Activated CD4-positive, CD25-positive, alpha-beta regulatory T cell treated with anti-CD3 and anti-CD28 coated beads, Interleukin-2, amount 50 U/mL, for 72 hours (primary cell): ENCODE results near the gene APH1B.
"Not testable (repeated sequence)": the region's sequence is repeated elsewhere in the genome, so short reads cannot be mapped to it uniquely, and the experiment has no call there.

Experiments used
- DNase-seq: peaks from one replicate; pipeline ENCODE4 v3.0.0; 2021

The APH1B gene

DNA sequence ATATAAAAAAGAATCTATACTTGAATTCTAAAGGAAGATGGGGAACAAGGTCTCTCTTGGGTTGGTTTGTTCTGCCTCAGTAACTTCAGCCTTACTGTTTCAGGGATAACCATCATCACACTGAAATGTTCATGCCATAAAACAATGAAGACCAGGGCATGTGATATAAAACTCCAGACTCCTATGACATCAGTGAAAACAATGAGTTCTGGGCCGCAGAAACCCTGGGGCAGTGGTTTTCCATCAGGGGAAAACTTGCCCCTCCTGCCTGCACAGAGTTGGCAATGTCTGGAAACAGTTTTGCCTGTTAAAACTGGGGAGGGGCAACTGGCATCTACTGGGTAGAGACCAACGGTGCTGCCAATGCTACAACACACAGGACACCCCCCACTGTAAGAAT is 57.4 kb downstream of the APH1B start:
- no peak for DNase-seq

DNA sequence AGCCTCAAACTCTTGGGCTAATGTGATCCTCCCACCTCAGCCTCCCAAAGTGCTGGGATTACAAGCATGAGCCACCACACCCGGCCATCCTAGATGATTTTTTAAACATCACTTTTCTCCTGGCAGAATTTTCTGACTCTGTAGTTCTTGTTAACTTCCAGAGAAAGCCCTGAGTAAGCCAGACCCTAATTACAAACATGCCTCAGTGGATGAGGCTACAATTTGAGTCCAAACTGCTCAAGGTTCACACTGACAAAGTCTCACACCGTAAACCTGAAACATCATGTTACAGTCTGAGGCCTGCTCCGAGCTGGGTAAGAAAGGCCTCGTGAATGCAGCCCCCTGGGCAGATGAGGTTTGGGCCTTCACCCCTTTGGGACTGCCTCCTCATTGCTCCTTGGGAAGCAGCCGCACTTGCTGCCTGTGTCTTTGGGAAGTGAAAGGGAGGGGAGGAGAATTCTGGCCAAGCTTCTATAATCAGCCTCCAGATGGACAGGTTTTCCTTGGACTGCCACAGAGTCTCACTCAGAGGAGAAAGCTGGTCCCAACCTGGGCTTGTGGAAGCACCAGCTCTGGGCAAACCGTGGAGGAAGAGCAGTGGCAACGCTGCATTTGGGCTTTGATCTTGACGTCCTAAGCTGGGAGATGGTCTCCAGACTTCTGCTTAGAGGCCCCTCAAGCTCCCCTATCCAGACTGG is 58.3 kb downstream of the APH1B start:
- DNase-seq = no peak

DNA sequence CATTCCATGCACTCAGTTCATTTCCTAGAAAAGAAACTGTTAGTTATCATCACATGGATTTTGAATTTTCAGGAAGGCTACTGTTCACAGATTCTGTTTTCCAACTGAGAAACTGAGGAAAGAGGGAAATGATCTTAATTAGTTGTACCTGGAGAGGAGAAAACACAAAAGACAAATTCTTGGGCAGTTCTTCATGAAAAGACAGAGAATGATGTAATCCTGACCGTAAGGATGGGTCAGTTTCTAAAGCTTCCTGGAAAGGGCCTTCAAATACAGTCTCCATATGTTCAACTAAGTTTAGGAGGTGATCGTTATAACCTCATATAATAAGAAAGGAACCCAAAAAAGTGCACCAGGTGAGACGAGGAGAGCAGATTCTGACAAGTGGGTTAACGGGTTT is 59.6 kb downstream of the APH1B start:
- DNase-seq = no peak

DNA sequence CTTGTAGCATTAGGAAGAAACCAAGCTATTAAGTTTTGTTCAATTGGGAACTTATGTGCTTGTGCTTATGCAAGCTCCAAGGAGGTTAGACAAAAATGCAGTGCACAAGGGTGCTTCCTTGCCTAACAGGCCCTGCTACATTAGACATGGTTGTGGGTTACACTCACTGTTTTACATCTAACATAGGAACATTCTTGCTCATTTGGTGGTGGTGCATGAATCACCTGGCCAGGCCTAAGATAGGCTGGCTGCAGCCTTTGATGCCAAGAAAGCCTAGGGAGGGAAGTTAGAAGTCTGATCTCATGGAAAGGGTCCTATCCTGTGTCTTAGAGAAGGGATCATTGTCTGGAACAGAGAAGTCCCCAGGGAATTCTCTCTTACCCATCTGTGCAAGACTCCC is 60.8 kb downstream of the APH1B start:
- DNase-seq = no peak

DNA sequence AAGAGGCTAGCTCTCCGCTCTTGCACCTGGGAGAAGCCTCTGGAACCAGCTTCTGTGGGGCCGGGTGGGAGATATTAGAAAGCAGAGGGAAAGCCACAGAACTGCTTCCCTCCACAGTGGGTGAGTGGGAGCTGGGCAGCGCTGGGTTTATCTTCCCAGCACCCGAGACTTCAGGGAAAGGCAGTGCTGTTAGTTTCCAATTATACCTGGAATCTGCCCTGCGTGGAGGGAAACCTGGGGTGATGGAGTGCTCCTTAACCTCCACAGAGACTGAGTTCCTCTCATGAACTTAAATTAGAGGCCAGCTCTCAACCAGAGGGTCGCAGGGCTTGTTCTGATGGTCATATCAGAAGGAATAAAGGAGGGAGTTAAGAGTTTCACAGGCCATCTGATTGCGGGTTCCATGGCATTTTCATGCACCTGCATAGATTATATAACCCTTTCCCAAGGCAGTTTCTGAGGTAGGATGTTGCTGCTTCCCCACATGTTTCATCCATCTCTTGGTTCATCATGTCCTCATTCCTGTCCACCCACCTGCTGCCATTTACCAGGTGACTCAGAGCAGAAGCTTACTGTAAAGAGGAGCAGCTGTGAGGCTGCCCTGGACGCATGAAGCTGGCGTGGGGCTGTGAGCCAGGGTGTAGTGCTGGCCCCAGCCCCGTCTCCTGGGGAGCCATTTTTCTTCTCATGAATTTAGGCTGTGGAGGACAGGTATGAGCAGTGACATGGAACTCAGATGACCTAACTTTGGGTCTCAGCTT is 61.8 kb downstream of the APH1B start:
- no peak for DNase-seq

DNA sequence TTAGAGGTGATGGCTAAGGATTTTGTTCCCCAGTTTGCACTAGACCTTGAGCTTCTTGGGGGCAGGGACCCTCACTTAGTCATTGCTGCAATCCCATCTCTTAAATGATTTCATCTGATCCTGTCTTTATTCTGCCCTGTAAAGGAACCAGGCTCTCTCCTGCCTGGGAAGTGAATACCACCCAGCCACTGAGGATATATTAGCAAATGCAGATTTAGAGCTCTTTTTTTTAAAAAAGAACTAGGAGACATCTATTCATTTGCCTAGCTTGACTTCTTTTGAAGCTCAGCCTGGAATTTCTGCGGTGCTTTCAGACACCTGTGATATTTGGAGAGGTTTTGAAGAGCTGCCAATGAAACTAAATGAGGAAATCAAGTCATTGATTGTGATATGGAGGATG is 62.4 kb downstream of the APH1B start:
- no peak for DNase-seq

DNA sequence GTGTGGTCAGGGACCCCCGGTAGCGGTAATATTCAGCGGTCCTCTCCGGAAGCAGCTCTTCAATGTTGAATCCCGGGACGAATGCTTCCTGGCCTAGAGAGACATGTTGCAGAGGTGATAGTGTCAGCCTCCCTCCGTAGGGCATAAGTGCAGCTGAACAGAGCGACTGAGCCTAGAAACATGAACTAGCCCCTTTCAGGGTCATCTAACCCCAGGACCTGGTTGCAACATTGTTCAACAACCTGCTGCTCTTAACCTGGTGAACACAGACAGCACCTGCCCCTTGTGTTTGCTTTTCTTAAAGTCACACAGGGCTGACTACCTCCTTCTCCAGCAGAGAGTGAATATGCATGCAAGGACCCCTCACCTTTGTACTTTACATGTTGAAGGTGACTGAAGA is 62.9 kb downstream of the APH1B start:
- no peak for DNase-seq

DNA sequence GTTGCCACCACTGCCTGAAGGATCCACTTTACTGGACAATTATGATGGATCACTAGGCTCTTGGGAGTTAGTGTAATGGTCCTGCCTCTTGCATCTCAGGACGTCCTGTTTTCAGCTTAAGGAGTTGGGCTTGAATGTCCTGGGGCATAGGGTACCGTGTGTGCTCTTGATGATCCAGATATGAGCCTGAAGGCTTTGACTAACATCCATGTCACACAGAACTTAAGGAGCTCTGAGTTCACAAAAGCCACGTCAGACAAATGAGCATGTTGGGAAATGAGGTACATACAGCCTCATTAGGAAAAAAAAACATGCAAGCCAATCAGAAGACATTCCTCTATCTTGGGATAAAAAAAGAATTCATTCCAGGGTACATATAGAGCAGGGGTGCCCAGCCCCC is 63.5 kb downstream of the APH1B start:
- DNase-seq = no peak

DNA sequence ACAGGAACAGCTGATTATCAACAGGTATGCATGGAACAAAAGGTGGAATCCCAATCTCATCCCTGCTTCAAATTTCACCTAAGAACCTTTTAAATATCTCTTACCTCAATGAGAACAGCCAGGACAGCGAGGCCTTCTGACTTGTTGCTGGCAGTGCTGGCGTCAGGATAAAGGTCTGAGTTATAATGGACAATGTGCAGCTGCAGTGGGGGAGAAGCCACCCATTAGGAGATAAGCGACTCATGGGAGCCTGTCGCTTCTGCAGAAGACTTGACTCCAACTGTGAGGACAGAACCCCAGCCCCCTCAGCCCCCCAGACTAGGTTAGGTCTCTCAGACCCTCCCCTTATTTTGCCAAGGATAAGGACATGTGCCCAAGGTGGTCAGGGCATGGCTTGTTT is 64.5 kb downstream of the APH1B start:
- DNase-seq = no peak

DNA sequence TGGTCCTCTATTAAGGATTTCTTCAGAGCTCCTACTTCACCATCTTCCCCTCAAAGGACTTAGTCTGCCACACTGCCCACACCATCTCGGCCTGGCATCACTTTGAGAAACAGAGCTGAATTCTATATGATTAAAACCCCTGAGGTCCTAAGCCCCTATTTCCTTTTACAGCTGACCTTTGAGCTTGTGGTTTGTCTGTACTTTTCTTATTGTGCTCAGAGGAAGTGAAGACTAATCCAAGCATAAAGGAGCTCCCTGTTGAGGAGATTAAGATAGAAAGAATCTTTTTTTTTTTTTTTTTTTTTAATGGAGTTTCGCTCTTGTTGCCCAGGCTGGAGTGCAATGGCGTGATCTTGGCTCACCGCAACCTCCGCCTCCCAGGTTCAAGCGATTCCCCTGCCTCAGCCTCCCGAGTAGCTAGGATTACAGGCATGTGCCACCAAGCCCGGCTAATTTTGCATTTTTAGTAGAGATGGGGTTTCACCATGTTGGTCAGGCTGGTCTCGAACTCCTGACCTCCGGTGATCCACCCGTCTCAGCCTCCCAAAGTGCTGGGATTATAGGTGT is 65.7 kb downstream of the APH1B start:
- not testable (repeated sequence) for DNase-seq

DNA sequence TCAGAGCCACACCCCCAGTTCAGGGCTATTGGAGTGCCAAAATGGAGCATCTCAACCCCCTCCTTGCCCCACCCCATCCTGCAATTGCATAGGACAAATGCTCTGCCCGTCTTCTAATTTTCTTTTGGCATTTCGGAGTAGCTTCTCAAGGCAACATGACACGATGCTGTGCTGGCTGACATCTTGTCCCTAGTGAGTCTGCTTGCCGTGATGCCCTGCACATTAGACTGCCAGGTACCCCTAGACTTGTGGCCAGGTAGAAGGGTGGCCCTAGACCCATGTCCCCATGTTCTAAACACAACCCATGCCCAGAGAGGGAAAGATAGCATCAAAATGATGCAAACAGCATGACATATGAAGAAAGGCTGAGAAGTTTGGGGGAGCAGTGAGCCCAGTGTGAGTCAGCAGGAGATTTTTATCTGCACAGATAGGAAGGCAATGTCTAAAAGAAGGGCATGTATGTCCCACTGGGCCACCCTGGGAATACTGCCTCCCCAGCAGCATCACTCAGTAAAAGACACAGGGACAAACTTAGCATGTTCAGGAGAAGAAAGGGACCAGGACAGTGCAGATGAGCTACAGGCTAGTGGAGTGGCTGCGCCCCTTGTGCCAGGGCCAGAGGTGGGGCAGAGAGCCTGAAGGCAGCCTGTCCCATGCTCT is 67.5 kb downstream of the APH1B start:
- DNase-seq = no peak

DNA sequence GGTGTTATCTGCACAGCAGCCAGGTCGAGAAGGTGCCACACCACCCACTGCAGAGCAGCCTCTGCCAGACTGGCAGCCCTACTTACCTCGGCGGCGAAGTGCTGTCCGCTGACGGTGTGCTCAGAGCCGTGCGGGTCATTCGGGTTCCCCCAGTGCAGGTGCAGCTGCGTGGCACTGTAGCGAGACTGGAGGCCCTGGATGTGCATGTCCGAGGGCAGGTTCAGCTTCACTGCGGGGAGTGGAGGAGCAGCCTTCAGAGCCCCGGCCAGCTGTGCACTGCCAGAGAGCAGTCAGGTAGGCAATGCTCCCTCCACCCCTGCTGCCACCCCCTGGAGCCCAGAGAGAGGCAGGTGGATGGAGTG is 68.0 kb downstream of the APH1B start:
- no peak for DNase-seq

DNA sequence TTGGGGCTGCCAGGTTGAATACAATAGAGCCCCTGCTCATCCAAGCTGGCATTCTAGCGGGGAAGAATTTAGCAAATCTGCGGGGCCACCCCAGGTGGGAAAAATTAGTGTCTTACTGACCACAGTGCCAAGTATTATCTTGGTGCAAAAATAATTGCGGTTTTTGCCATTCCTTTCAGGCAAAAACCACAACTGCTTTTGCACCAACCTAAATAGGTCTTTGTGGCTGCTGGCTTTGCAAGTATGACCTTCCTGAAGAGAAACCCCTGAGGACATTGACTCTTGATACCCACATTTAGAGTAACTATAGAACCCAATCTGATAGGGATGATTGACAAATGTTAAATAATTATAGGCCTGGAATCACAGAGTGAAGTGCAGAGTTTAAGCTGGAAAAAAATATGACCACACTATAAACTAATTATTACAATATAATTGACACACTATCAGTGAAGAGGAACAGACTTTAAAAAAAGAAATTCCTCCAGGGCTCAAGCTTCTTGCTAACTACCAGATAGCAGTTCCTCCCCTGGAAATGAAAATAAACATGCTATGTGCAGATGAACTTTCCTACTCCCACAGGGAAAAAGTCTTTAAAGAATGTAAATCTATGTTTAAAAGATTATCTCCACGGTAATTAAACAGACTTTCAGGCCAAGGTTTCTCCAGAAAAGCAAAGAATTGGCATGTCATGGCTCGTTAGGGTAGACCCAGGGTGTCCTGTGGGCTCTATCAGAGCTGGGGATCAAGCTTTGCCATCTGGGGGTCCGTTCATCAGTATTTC is 69.9 kb downstream of the APH1B start:
- DNase-seq = no peak

DNA sequence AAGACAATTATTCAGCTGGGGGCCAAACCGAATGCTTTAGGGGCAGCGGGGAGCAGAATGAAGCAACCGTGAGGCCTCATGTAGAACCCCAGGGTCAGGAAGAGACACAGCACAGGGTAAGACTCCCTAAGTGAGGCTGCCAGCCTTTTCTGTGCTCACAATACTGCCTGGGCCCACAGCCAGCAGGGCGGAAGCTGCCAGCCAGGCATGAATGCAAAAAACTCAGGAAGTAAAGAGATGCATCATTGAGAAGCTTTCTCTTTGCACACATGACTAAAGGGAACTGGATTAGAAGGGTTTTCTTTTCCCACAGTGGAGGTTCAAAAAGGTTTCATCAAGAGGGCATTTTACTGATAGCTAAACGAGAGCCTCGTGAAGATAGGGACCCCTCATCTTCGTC is 71.0 kb downstream of the APH1B start:
- DNase-seq = no peak

DNA sequence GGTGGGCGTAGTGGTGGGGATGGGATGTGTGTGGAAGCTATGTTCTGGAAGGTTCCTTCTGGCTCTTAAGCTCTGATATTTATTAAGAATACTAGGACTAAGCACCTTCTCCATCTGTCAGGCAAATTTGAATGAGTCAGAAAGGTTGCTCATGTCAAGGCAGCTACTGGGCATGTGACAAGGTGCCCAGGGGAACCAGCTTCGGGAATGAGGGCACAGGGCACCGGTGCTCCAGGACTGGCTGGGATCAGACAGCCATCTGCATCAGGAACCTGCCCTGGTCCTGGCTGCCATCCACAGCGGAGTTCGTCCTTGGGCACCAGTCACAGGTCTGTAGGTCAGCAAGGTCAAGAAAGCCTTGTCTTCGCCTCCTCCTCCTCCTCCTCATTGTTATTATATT is 71.8 kb downstream of the APH1B start:
- no peak for DNase-seq

DNA sequence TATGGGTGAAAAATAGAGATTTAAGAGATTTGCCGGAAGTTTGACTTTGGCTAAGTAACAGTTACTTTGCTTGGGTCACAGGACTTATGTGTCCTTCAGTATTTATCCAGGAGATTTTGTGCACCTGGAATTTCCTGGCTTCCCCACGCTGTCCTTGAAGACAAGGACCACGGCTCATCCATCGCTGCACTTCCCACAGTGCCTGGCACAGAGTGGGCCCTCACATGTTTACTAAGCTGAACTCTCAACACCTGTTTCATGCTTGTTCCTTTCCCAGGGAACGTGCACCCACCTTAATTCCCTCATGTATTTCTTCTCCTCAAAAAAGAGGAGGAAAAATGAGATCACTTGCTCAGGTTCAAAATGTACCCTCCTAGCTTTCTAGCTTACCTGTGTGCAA is 72.2 kb downstream of the APH1B start:
- no peak for DNase-seq

DNA sequence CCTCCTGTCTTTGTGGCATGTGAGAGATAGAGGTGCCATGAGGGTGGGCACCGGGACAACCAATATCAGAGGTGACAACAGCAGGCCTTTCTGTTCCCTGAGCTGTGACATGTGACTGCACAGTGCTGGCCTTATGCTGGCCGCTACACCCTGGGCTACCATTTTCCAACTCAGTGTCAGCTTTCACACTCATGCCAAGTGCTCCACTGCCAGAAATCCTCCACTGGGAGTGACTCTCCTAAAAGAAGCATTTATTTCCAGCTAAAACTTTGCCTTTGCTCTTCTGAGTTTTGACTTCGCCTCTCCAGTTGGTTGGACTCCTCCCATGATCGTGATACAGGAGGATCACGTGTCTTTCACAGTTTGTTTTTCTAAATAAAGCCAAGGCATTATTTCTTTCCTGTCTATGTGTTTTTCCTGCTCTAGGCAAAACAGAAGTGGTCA is 72.8 kb downstream of the APH1B start:
- DNase-seq = no peak

DNA sequence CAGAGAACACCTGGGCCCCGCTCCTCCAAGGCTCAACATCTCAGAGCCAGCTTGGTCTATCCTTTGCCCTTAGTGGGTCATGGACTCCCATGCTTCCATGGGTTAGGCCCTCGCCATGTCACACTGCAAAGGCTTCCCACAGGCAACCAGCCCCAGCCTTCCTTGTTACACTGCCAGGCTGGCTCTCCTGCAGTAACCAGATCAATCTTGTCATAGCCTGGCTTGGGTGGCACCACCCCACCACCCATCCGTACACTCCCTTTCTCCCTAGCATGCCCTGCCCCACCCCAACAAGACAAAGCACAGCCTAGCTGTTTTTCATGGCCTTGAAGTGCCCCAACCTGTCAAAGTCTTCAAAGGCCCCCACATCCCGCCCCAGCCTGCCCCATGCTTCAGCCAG is 73.8 kb downstream of the APH1B start:
- DNase-seq = no peak

DNA sequence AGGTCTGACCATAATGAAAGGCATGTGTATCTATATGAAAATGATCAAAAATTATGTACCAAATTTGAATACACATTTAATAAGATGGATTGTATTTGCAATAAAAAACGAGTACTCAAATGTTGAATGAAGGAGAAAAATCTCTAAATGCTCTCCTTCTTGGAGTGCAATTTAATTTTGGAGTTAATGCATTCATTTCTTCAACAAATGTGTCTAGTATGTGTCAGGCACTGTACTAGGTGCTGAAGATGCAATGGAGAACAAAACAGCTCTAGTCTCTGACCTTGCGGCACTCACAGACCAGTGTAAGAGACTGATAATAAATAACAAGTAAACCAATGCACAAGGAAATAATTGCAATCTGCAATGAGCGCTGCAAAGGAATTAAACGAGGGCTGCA is 75.4 kb downstream of the APH1B start:
- DNase-seq = no peak

DNA sequence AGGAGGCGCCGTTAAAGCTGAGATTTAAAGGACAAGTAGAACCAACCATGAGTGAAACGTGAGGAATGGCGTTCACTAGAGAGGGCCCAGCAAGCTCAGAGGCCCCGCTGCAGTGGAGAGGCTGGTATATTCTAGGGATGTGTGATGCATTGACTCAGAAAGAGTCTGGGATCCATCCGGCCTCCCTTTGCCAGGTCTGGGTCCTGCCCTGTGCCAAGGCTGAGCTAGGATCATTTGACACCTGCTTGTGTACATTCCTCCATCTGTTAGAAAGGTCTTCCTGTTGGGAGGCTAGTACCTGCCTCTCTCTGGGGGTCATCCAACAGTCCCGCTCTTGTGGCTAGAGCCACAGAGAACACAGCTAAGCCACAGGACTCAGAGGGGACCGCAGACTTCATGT is 75.9 kb downstream of the APH1B start:
- DNase-seq = no peak

DNA sequence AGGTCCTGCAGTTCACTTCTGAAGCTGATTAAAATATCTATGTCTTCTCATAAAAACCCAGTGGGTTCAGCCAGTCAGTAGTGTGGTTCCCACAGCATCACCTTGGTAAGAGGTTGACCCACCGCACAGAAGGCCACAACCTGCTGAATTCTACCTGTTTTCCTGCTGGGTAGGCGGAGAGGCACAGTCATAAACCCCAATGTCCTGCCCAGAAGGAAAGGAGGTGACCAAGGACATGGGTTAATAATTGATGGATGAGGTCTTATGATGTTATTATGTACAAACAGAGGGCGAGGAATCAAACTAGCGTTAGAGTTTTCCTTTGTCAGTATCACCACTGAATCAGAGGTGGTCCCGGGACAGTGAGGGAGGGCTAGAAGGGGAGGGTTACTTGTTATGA is 76.5 kb downstream of the APH1B start:
- no peak for DNase-seq

DNA sequence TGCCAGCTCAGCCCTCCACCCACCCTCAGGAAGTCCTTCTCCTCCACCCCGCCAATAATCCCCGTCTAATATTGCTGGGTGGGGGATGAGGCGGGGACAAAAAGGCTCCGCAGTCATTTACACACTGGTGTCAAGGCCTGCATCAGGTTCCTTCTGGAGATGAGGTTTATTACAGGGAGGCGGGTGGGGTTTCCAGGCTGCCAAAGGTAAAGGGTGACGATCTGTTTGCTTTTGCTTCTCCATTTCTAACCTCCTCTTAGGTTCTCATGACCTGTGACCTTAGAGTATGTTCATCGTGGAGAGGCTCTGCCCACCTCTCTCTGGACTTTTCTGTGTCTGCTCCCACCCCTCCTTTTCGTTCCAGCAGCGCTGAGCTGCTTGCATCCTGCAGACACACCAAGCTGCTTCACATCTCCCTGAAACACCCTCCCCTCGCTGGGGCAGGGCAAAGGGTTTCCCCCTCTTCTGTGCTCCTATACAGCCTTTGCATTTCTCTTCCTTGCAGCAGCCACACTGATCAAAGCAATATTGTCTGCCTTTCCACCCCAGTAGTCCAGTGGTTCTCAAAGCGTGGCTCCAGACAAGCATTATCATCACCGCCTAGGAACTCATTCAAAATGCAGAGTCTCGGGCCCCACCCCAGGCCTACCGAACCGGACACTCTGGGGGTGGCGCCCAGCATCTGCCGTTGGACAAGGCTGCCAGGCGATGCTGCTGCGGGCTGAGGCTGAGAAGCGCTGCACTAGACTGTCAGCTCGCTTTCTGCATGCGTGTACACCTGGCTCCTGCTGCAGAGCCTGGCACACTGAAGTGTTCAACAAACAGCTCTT is 77.6 kb downstream of the APH1B start:
- no peak for DNase-seq
